NB4 (cell line): ENCODE results near the gene UCK2.

Experiments
- DNase-seq: peaks from one replicate; pipeline ENCODE4 v3.0.0; 2010; ENCODE audit warnings: low read depth
- H3K4me3 ChIP-seq: one replicate; pipeline ENCODE4 v1.5.1; 2011; ENCODE audit warnings: mild to moderate bottlenecking, low read depth, low read length, moderate library complexity
- MYC ChIP-seq: IDR thresholded peaks from 2 replicates; pipeline ENCODE4 v1.6.1; 2011; ENCODE audit warnings: low read depth, low read length
- POLR2A ChIP-seq: IDR thresholded peaks from 2 replicates; pipeline ENCODE4 v1.6.1; 2011; ENCODE audit warnings: mild to moderate bottlenecking; ENCODE audit not compliant: insufficient read length; ENCODE audit errors: extremely low read depth
- TF ChIP-seq, protein P1 (sequence below): IDR thresholded peaks from one replicate; pipeline ENCODE4 v1.5.1; 2012; ENCODE audit warnings: low read depth, low read length
- TF ChIP-seq, protein P2 (sequence below): IDR thresholded peaks from 2 replicates; pipeline ENCODE4 v1.6.1; 2011; ENCODE audit warnings: low read depth, low read length

Gene UCK2

DNA sequence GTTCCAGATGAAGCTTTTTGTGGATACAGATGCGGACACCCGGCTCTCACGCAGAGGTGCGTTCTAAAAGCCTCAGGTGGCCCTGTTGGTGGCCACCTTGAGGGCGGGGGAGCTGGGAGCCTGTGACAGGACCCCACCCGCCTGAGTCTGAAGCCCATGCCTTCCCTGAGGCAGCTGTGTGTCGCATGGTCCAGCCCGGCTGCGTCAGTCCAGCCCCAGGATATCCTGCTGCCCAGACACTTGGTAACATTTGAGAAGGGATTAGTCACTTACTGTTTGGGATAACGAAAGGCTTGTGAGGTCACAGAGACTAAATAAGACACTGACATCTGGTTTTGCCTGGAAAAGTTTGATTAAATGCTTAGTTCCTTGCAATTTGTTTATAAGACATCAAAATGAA lies 68.9 kb downstream of the UCK2 start:
- no peak overlapping the region for H3K4me3 ChIP-seq
- TF ChIP-seq POLR2A (no peak), MYC (no peak)
- TF ChIP-seq, protein P1, sequence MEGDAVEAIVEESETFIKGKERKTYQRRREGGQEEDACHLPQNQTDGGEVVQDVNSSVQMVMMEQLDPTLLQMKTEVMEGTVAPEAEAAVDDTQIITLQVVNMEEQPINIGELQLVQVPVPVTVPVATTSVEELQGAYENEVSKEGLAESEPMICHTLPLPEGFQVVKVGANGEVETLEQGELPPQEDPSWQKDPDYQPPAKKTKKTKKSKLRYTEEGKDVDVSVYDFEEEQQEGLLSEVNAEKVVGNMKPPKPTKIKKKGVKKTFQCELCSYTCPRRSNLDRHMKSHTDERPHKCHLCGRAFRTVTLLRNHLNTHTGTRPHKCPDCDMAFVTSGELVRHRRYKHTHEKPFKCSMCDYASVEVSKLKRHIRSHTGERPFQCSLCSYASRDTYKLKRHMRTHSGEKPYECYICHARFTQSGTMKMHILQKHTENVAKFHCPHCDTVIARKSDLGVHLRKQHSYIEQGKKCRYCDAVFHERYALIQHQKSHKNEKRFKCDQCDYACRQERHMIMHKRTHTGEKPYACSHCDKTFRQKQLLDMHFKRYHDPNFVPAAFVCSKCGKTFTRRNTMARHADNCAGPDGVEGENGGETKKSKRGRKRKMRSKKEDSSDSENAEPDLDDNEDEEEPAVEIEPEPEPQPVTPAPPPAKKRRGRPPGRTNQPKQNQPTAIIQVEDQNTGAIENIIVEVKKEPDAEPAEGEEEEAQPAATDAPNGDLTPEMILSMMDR = no peak
- TF ChIP-seq, protein P2, sequence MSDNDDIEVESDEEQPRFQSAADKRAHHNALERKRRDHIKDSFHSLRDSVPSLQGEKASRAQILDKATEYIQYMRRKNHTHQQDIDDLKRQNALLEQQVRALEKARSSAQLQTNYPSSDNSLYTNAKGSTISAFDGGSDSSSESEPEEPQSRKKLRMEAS = no peak
- no peak for DNase-seq

DNA sequence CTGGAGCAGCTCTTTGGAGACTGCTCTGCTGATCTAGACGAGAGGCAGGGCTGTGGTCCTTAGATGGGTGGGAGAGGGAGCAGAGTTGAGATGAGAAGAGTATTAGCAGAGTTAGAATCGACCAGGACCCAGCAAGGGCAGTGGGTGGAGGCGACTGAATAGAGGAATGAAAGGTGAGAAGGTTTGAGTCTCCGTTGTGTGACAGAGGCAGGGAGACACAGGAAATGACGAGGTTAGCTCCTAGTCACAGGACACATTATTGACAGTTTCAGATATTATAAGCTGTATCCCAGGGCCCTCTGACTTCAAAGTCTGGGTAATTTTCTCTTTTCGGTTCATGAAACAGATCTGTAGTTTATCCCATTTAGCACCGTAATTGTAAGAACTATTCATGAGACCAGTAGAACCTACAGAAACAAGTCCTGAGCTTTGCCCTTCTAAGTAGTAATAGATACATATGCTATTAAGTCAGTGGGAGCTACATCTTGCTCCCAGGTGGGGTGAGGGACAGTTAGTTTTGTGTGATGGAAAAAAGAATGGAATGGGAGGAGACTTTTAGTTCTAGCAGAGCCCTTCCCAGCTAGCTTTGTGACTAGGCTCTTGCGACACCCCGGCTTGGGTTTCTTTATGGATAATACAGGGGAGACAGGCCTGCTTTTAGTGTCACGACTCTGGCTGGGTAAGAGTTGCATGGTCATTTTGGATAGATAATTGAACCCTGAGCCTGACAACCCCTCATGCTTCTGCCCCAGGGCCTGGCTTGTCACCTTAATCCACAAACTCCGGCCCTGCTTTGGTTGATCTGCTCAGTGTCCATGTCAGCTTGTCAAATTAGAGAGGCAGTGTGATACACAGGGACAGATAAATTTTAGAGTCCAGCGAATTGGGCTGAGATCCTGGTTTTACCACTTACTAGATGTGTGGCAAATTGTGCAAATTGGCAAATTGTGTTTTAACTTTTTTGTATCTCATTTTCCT lies 70.2 kb downstream of the UCK2 start:
- H3K4me3 ChIP-seq = no peak overlapping the region
- no peak for DNase-seq
- TF ChIP-seq MYC = no peak
- TF ChIP-seq POLR2A = no peak
- TF ChIP-seq, protein P1 = no peak

DNA sequence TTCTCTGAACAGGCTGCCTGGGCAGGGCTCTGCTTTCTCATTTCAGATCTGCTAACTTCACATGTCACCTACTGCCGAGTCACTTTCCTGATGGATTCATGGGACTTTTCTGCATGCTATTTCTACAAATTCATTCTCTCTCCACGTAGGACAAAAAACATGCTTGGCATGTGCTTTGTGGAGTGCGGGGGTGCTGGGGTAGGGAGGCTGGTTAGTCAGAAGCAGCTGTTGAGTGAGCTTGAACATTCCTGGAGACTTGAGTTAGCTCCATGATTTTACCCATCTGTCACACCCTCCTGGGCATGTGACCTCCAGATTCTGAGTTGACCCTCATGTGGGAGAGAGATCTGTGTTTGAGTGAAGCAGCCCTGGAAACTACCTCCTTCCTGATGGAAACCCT lies 71.4 kb downstream of the UCK2 start:
- H3K4me3 ChIP-seq = no peak overlapping the region
- TF ChIP-seq MYC (no peak), POLR2A (no peak)
- TF ChIP-seq, protein P2 = no peak
- TF ChIP-seq, protein P1 = no peak
- DNase-seq = no peak

DNA sequence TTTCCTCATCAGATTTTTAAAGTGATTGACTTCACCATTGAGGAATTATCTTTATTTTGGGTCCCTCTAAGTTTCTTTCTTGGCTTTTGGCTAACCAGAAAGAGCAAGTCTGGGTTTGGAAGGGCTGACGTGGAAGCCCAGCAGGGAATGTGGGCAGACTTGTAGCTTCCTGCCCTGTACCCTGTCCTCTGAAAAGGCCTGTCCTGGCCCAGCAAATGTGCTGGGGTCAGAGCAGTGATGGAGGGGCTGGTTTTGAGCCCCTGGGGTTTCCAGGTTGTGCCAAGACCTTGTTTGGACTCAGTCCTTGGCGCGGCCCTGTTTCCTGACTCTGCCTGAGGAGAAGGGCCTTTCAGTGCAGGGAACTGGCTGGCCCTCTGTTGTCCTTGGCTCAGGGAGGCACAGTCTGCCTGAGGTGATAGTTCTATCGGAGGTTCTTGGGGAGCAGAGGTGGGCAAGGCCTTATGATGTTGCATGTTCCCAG lies 72.1 kb downstream of the UCK2 start:
- no peak for DNase-seq
- TF ChIP-seq MYC = no peak
- no peak for TF ChIP-seq POLR2A
- TF ChIP-seq, protein P1 = no peak
- TF ChIP-seq, protein P2 = no peak
- H3K4me3 ChIP-seq = no peak overlapping the region

DNA sequence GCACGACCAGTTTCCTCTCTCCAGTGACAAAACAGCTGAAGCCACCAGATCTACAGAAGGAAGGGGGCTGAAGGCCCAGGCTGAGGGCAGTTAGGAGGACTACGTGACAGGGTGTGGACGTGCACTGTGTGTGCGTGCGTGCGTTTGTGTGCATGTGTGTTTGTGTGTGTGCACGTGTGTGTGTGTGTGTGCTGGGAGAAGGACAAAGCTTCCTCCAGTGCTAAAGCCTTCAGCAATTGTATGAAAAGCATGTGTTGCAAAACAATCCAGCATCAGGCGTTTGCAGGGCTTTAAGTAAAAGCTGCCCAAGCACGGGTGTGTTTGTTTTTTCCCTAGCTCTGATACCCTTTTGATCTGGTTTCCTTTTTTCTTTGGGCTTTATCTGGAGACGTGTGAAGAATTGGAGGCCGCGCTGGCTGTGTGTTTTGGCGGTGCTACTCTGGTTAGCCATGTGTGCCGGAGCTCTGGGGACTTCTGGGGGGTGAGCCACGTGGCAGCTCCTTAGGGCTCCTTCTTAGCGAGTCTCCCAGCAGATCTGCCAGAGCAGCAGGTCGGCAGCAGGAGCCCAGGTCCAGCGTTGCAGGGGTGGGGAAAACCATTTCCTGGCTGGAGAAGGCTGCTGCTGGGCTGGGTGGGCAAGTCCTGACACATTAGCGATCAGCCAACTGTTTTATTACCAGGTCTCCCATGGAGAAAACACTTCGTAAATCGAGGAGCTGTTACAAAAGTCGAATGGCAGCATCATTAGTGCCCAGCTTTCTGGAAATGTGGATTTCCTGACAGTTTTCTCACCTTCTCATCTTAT lies 73.4 kb downstream of the UCK2 start:
- no peak for DNase-seq
- no peak overlapping the region for H3K4me3 ChIP-seq
- TF ChIP-seq POLR2A (no peak), MYC (no peak)
- TF ChIP-seq, protein P2 = no peak
- TF ChIP-seq, protein P1 = no peak
